Neural crest cell (in vitro differentiated cells): Measurements from ENCODE around the gene ECM1. TPM values are rescaled to one million over a fixed set of nuclear protein-coding genes. Genes with fewer than 3 reads are reported as not detected.

ENCODE experiments used
- DNase-seq: peaks from one replicate; pipeline ENCODE4 v3.0.0; 2021; ENCODE audit warnings: low read depth, mixed read lengths, low spot score
- H3K27ac Mint-ChIP-seq: one replicate; pipeline ENCODE4 v1.8.0; 2021; ENCODE audit warnings: mild to moderate bottlenecking, mixed read lengths; ENCODE audit not compliant: unreplicated experiment
- H3K27me3 Mint-ChIP-seq: 2 replicates; pipeline ENCODE4 v1.8.0; 2021; ENCODE audit warnings: low read depth, mild to moderate bottlenecking, mixed read lengths
- H3K36me3 Mint-ChIP-seq: 2 replicates; pipeline ENCODE4 v1.8.0; 2021; ENCODE audit warnings: low read depth, mild to moderate bottlenecking, mixed read lengths
- H3K4me1 Mint-ChIP-seq: 2 replicates; pipeline ENCODE4 v1.8.0; 2021; ENCODE audit warnings: mixed read lengths
- H3K4me3 Mint-ChIP-seq: one replicate; pipeline ENCODE4 v1.8.0; 2021; ENCODE audit warnings: mild to moderate bottlenecking, mixed read lengths
- H3K9me3 Mint-ChIP-seq: 2 replicates; pipeline ENCODE4 v1.8.0; 2021; ENCODE audit warnings: mixed read lengths
- CTCF ChIP-seq: fragments of 200-600 bp; sonication (generic); conservative IDR thresholded peaks from 2 replicates; pipeline ENCODE4 v1.5.0; 2021; ENCODE audit warnings: antibody characterized with exemption, mild to moderate bottlenecking
- total RNA-seq: library from RNA; stranded (reverse); gene quantifications from 2 replicates; pipeline ENCODE4 v1.2.1, GENCODE V29; 2021

The ECM1 gene
- total RNA-seq, 1 donor from 2014 or later: 5.5 TPM

GRCh38 chr1:150552911-150553289, 45.0 kb downstream of the ECM1 start:
- Mint-ChIP-seq H3K27ac (no peak overlapping the region), H3K4me3 (peak overlapping the region; percentile 64), H3K27me3 (peaks cover 22% of the 10 kb centered on the region), H3K4me1 (peaks cover 21% of the 10 kb centered on the region), H3K9me3 (no peaks in the 10 kb centered on the region), H3K36me3 (no peaks in the 10 kb centered on the region)
- DNase-seq: no peak
- no peak for TF ChIP-seq CTCF

- H3K9me3 Mint-ChIP-seq: no peaks in the 10 kb centered on the region
- peak overlapping the region; percentile 66 for H3K4me3 Mint-ChIP-seq
- DNase-seq: no peak
- no peaks in the 10 kb centered on the region for H3K36me3 Mint-ChIP-seq
- H3K4me1 Mint-ChIP-seq: peaks cover 19% of the 10 kb centered on the region
- H3K27me3 Mint-ChIP-seq: peaks cover 20% of the 10 kb centered on the region
- no peak overlapping the region for H3K27ac Mint-ChIP-seq
- no peak for TF ChIP-seq CTCF
Measured at GRCh38 chr1:150553392-150554085, 45.6 kb downstream of the ECM1 start.

GRCh38 chr1:150554086-150554452, 46.2 kb downstream of the ECM1 start:
- DNase-seq: no peak
- Mint-ChIP-seq H3K9me3 (no peaks in the 10 kb centered on the region), H3K27ac (no peak overlapping the region)

GRCh38 chr1:150555198-150555970, 47.5 kb downstream of the ECM1 start:
- no peak overlapping the region for H3K4me3 Mint-ChIP-seq
- peaks cover 12% of the 10 kb centered on the region for H3K27me3 Mint-ChIP-seq

More at GRCh38 chr1:150554086-150554452, 46.2 kb downstream of the ECM1 start:
- H3K36me3 Mint-ChIP-seq: no peaks in the 10 kb centered on the region
- TF ChIP-seq CTCF: no peak
- peaks cover 17% of the 10 kb centered on the region for H3K4me1 Mint-ChIP-seq
- peaks cover 18% of the 10 kb centered on the region for H3K27me3 Mint-ChIP-seq
- no peak overlapping the region for H3K4me3 Mint-ChIP-seq

More at GRCh38 chr1:150555198-150555970, 47.5 kb downstream of the ECM1 start:
- no peak overlapping the region for H3K27ac Mint-ChIP-seq
- peaks cover 20% of the 10 kb centered on the region for H3K4me1 Mint-ChIP-seq
- H3K9me3 Mint-ChIP-seq: no peaks in the 10 kb centered on the region
- no peak for TF ChIP-seq CTCF
- H3K36me3 Mint-ChIP-seq: no peaks in the 10 kb centered on the region
- DNase-seq: no peak
